ENCODE results near the gene RAB35. TPM values are rescaled to one million over a fixed set of nuclear protein-coding genes. Genes with fewer than 3 reads are reported as not detected.

RAB35 gene
- total and polyA plus RNA-seq, 2 experiments from 2014 or later: 22.6 to 24.0 TPM

DNA sequence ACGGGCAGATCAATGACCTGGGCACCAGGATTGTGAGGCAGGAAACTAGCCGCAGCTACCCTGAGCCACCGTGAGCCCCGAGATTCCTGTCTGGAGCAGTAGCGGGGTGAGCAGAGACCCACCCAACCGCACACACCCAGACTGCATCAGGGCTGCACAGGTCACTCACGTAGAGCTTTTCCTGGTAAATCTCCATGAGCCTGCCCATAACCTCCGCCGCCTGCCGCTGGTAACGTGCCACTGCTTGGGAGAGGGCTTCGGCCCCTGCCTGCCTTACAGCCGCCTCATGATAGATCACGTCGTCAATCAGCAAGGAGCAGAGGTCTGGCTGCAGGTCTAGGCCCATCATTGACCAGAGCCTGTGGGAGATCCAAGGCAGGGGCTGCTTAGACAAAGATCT lies 38.5 kb upstream of the RAB35 start:
- H3K36me3 ChIP-seq (replicated peaks; ENCODE audit: insufficient read depth, low read depth): no peaks in the 10 kb centered on the region
- 98% methylated on average over 15 of the region's 15 CpGs for WGBS (ENCODE audit: low lambda C conversion rate, missing lambda C conversion rate)
- H3K9me3 ChIP-seq (ENCODE audit: low read depth): no peaks in the 10 kb centered on the region
- H3K27ac ChIP-seq: no peak overlapping the region
- H3K79me2 ChIP-seq: no peaks in the 10 kb centered on the region
- H3K4me2 ChIP-seq: no peak overlapping the region
- TF ChIP-seq, protein P1, sequence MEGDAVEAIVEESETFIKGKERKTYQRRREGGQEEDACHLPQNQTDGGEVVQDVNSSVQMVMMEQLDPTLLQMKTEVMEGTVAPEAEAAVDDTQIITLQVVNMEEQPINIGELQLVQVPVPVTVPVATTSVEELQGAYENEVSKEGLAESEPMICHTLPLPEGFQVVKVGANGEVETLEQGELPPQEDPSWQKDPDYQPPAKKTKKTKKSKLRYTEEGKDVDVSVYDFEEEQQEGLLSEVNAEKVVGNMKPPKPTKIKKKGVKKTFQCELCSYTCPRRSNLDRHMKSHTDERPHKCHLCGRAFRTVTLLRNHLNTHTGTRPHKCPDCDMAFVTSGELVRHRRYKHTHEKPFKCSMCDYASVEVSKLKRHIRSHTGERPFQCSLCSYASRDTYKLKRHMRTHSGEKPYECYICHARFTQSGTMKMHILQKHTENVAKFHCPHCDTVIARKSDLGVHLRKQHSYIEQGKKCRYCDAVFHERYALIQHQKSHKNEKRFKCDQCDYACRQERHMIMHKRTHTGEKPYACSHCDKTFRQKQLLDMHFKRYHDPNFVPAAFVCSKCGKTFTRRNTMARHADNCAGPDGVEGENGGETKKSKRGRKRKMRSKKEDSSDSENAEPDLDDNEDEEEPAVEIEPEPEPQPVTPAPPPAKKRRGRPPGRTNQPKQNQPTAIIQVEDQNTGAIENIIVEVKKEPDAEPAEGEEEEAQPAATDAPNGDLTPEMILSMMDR (IDR thresholded peaks at IDR 0.05; ENCODE audit: poor library complexity): no peak
- TF ChIP-seq EZH2phosphoT487 (IDR thresholded peaks at IDR 0.05; ENCODE audit: low read depth, severe bottlenecking, unreplicated experiment) (no peak), EZH2 (IDR thresholded peaks at IDR 0.05; ENCODE audit: borderline replicate concordance) (no peak)
- no peak overlapping the region for H2AFZ ChIP-seq
- no peak overlapping the region for H3K4me3 ChIP-seq
- no peaks in the 10 kb centered on the region for H3K4me1 ChIP-seq (ENCODE audit: insufficient read depth)
- no peak for DNase-seq (ENCODE audit: low spot score)
- no peaks in the 10 kb centered on the region for H3K9me2 ChIP-seq (replicated peaks; ENCODE audit: insufficient read depth)
- H3K27me3 ChIP-seq: no peaks in the 10 kb centered on the region
- H4K20me1 ChIP-seq (ENCODE audit: insufficient read depth, poor library complexity, severe bottlenecking): no peaks in the 10 kb centered on the region

DNA sequence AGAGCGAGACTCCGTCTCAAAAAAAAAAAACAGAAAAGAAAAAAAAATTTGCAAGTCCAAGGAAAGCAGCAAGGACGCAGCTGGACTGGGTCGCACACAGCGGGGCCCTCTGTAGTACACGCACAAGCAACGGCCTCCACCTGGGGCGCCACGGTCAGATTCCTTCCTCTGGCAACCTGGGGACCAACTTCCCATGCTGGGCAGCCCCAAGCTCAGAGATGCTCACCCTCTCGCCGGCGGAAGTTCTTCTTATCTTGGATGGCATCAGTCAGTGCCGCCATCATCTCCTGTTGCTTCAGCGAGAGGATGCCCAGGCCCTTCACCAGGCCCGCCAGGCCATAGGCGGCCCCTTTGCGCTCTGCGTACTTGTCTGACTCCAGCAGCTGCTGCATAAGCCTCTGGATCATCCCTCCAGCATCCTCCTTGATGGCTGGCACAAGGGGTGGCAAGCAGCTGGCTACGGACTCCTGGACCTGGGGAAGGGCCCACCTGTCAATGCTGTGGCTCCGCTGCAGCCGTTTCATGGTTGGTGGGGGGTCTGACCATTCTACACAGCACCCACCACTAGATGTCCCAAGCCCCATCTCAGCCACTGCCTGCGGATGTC lies 34.5 kb upstream of the RAB35 start:
- H3K4me3 ChIP-seq: no peak overlapping the region
- no peaks in the 10 kb centered on the region for H4K20me1 ChIP-seq (ENCODE audit: insufficient read depth, poor library complexity, severe bottlenecking)
- no peak overlapping the region for H3K27ac ChIP-seq
- no peak overlapping the region for H3K4me2 ChIP-seq
- DNase-seq (ENCODE audit: low spot score): no peak
- H2AFZ ChIP-seq: no peak overlapping the region
- WGBS (ENCODE audit: low lambda C conversion rate, missing lambda C conversion rate): 98% methylated on average over 22 of the region's 22 CpGs
- H3K36me3 ChIP-seq (replicated peaks; ENCODE audit: insufficient read depth, low read depth): no peaks in the 10 kb centered on the region
- no peaks in the 10 kb centered on the region for H3K79me2 ChIP-seq
- H3K4me1 ChIP-seq (ENCODE audit: insufficient read depth): no peaks in the 10 kb centered on the region
- H3K9me3 ChIP-seq (ENCODE audit: low read depth): no peaks in the 10 kb centered on the region
- TF ChIP-seq EZH2 (IDR thresholded peaks at IDR 0.05; ENCODE audit: borderline replicate concordance): no peak
- no peak for TF ChIP-seq EZH2phosphoT487 (IDR thresholded peaks at IDR 0.05; ENCODE audit: low read depth, severe bottlenecking, unreplicated experiment)
- TF ChIP-seq, protein P1 (IDR thresholded peaks at IDR 0.05; ENCODE audit: poor library complexity): no peak
- H3K27me3 ChIP-seq: no peaks in the 10 kb centered on the region
- H3K9me2 ChIP-seq (replicated peaks; ENCODE audit: insufficient read depth): no peaks in the 10 kb centered on the region

DNA sequence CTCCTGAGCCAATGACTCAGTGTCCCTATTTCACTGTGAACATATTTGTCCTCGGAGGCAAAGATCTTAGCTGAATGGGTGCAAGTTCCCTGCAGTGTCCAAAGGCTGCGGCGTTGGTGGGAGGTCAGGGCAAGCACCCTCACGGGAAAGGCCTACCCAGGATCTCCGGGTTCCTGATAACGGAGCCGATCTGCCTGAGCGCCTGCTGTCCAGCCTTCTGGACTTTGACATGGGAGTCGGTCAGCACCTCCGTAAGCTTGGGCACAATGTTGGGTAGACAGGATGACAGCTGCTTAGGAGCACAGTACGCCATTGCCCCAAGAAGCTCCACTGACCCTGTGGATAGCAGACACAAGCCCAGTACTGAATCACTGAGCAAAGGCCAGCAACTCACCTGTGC lies 31.5 kb upstream of the RAB35 start:
- Histone ChIP-seq H3K27ac (no peak overlapping the region), H3K9me2 (replicated peaks; ENCODE audit: insufficient read depth) (no peaks in the 10 kb centered on the region), H3K36me3 (replicated peaks; ENCODE audit: insufficient read depth, low read depth) (no peaks in the 10 kb centered on the region), H2AFZ (no peak overlapping the region), H3K27me3 (no peaks in the 10 kb centered on the region), H3K4me3 (no peak overlapping the region), H4K20me1 (ENCODE audit: insufficient read depth, poor library complexity, severe bottlenecking) (no peaks in the 10 kb centered on the region), H3K4me1 (ENCODE audit: insufficient read depth) (no peaks in the 10 kb centered on the region), H3K79me2 (no peaks in the 10 kb centered on the region), H3K4me2 (no peak overlapping the region), H3K9me3 (ENCODE audit: low read depth) (no peaks in the 10 kb centered on the region)
- WGBS (ENCODE audit: low lambda C conversion rate, missing lambda C conversion rate): 85% methylated on average over 11 of the region's 11 CpGs
- no peak for TF ChIP-seq EZH2 (IDR thresholded peaks at IDR 0.05; ENCODE audit: borderline replicate concordance)
- TF ChIP-seq, protein P1 (IDR thresholded peaks at IDR 0.05; ENCODE audit: poor library complexity): no peak
- TF ChIP-seq EZH2phosphoT487 (IDR thresholded peaks at IDR 0.05; ENCODE audit: low read depth, severe bottlenecking, unreplicated experiment): no peak
- no peak for DNase-seq (ENCODE audit: low spot score)
